ENCODE data around the gene MECP2.
A peak's percentile ranks its signal among the peaks of the same experiment; 100 is the strongest.
"Not testable (repeated sequence)": the region's sequence is repeated elsewhere in the genome, so short reads cannot be mapped to it uniquely, and the experiment has no call there.

MECP2 gene

GRCh38 chrX:153993079-153993478, 104.4 kb downstream of the MECP2 start:
- no peak for DNase-seq (ENCODE audit: low spot score)

- DNase-seq (ENCODE audit: low spot score): no peak
Measured at GRCh38 chrX:153992180-153992579, 105.3 kb downstream of the MECP2 start.

- DNase-seq (ENCODE audit: low spot score): no peak
Measured at GRCh38 chrX:153991013-153991580, 106.4 kb downstream of the MECP2 start.

- no peak for DNase-seq (ENCODE audit: low spot score)
Measured at GRCh38 chrX:153989973-153990655, 107.4 kb downstream of the MECP2 start.

GRCh38 chrX:153988493-153988892, 109.0 kb downstream of the MECP2 start:
- DNase-seq (ENCODE audit: low spot score): no peak

- no peak for DNase-seq (ENCODE audit: low spot score)
Measured at GRCh38 chrX:153984351-153985178, 113.0 kb downstream of the MECP2 start.

- DNase-seq (ENCODE audit: low spot score): no peak
Measured at GRCh38 chrX:153983321-153983801, 114.2 kb downstream of the MECP2 start.

- no peak for DNase-seq (ENCODE audit: low spot score)
Measured at GRCh38 chrX:153981771-153982533, 115.6 kb downstream of the MECP2 start.

GRCh38 chrX:153981231-153981630, 116.3 kb downstream of the MECP2 start:
- no peak for DNase-seq (ENCODE audit: low spot score)

- not testable (repeated sequence) for DNase-seq (ENCODE audit: low spot score)
Measured at GRCh38 chrX:153980394-153980793, 117.1 kb downstream of the MECP2 start.

GRCh38 chrX:153974726-153975286, 122.7 kb downstream of the MECP2 start:
- DNase-seq (ENCODE audit: low spot score): no peak

- DNase-seq (ENCODE audit: low spot score): no peak
Measured at GRCh38 chrX:153974003-153974725, 123.4 kb downstream of the MECP2 start.

GRCh38 chrX:153973127-153974002, 124.2 kb downstream of the MECP2 start:
- DNase-seq (ENCODE audit: low spot score): no peak

- peak; percentile 93 for DNase-seq (ENCODE audit: low spot score)
Measured at GRCh38 chrX:153972368-153973126, 125.0 kb downstream of the MECP2 start, which contains the start of gene TMEM187. Gene TMEM187, plus strand, starts transcription at chrX:153972754. Its CDS starts 9,309 bp downstream, at chrX:153982063.

All from GM03348 (cell line).